ENCODE results near the gene PSMA8.
"Not testable (repeated sequence)": the region's sequence is repeated elsewhere in the genome, so short reads cannot be mapped to it uniquely, and the experiment has no call there.

PSMA8 gene

DNA sequence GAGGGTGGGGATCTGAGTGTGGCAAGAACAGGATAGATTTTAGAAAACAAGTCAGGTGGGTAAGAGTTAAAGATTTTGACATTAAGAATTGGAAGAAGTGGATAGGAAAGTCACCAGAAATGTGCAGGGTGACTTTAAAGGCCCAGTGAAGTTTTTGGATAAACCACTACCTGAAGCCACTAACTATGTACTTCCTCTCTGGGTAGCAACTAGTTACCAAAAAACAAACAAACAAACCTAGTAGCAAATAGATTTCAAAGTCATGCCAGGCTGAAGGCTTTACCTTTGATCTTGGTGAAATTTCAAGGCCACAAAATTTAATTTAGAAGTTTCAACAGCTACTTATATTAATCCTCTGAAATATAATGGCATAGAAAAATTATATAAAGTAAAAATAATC, 42.5 kb downstream of the PSMA8 start:
- DNase-seq (ENCODE audit: low read depth), result no peak

DNA sequence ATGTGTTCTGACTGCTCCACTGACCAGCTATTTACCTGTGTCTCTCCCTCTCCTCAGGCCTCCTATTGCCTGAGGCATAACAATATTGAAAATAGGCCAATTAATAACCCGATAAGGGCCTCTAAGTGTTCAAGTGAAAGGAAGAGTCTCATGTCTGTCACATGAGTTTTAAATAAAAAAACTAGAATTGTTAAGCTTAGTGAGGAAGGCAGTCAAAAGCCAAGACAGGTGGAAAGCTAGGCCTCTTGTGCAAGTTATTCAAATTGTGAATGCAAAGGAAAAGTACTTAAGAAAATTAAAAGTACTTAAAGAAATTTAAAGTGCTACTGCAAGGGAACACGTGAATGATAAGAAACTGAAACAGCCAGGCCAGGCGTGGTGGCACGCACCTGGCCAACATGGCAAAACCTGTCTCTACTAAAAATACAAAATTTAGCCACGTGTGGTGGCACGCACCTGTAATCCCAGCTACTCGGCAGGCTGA, 47.7 kb downstream of the PSMA8 start:
- no peak for DNase-seq (ENCODE audit: low read depth)

DNA sequence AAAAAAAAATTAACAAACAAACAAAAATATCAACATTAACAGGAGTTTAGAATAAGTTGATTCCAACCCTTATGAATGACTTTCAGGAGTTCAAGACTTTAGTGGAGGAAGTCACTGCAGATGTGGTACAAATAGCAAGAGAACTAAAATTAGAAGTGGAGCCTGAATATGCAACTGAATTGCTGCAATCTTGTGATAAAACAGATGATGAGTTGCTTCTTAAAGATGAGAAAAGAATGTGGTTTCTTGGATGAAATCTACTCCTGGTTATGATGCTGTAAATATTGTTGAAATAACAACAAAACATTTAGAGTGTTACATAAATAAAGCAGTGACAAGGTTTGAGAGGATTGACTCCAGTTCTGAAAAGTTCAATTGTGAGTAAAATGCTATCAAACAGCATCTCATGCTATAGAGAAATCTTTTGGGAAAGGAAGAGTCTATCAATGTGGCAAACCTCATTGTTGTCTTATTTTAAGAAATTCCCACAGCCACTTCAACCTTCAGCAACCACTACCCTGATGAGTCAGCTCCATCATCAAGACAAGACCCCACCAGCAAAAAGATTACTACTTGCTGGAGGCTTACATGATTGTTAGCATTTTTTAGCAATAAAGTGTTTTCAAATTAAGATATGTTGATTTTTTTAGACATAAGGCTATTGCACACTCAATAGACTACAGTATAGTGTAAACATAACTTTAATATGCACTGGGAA, 49.9 kb downstream of the PSMA8 start:
- no peak for DNase-seq (ENCODE audit: low read depth)

DNA sequence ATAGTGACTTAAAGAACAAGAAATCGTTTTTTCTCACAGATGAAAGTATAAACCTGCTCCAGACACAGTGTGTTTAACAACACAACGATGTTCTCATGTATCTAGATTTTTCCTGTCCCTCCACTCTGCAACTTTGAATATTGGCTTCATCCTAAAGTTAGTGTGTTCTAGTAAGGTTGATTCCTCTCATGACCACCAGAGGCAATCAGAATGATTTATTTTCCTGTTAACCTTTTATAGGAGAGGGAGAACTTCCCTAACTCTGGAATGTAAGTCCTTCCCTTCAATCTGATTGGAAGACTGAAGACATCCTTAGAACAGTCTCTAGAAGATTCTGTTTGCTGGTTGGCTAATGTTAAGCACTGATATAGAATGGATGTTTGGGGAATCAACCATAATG, 51.6 kb downstream of the PSMA8 start:
- DNase-seq (ENCODE audit: low read depth), result no peak

DNA sequence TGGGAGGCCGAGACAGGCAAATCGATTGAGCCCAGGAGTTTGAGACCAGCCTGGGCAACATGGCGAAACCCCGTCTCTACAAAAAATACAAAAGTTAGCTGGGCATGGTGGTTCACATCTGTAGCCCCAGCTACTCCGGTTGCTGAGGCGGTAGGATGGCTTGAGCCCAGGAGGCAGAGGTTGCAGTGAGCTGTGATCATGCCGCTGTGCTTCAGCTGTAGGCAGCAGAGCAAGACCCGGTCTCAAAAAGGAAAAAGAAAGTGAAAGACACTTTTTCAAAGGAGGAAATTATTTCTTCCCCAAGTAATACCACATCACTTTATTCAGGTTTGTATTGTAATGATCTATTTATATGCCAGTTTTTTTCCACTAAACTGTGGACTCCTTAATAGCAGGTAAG, 56.8 kb downstream of the PSMA8 start:
- DNase-seq (ENCODE audit: low read depth), result peak; percentile 1

DNA sequence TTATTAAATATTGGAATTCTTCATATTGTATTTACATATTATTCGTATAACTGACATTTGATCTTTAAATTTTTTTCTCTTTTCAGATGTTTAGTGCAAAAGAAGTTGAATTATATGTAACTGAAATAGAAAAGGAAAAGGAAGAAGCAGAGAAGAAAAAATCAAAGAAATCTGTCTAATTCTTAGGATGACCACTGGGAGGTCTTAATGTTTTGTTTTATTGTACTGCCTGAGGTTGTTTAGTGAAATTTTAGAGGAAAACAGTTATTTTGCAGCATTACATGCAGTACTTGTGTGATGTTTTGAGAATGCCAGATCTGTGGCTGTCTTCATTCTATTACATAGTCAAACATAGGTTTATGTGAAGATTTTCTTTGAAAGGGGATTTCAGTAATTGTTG, 58.6 kb downstream of the PSMA8 start:
- no peak for DNase-seq (ENCODE audit: low read depth)

DNA sequence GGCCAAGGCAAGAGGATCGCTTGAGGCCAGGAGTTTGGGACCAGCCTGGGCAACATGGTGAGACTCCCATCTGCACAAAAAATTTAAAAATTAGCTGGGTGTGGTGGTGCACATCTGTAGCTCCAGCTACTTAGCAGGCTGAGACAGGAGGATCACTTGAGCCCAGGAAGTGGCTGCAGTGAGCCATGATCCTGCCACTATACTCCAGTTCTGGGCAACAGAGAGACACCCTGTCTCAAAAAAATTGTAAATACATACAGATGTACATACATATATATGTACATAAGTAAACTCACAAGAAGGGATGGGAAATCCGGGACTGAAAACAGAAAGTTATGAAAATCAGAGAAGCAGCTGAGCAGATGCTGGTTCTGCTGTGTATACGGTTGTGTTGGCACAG, 62.9 kb downstream of the PSMA8 start:
- no peak for DNase-seq (ENCODE audit: low read depth)

DNA sequence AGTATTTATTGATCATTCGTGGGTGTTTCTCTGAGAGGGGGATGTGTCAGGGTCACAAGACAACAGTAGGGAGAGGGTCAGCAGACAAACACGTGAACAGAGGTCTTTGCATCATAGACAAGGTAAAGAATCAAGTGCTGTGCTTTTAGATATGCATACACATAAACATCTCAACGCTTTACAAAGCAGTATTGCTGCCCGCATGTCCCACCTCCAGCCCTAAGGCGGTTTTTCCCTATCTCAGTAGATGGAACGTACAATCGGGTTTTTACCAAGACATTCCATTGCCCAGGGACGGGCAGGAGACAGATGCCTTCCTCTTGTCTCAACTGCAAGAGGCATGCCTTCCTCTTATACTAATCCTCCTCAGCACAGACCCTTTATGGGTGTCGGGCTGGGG, 68.3 kb downstream of the PSMA8 start:
- DNase-seq (ENCODE audit: low read depth), result not testable (repeated sequence)

DNA sequence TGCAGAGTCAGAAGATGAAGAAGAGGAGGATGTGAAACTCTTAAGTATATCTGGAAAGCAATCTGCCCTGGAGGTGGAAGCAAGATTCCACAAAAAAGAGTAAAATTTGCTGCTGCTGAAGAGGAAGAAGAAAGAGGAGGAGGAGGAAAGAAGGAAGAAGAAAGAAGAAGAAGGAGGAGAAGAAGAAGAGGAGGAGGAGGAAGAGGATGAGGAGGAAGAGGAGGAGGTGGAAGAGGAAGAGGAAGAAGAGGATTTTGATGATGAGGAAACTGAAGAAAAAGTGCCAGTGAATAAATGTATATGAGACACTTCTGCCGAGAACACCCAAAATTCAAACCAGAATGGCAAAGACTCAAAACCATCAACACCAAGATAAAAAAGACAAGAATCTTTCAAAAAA, 71.6 kb downstream of the PSMA8 start:
- DNase-seq (ENCODE audit: low read depth), result no peak

DNA sequence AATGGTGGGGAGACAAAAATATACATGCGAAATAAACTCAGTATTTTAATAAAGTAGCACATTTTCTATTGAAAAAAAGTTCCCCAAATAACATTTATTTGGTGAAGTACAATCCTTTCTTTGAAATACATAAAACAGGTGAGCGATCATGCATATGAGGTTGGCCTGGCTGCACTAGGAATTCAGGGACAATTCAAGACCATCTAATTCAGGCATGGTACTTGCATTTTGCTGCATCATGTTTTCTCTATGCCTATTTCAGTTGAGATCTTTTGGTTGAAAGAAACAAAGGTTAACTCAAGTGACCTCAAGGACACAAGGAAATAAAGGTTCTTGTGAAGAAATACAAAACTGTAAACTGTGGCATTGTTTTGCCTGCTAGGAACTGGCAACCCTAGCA, 72.8 kb downstream of the PSMA8 start:
- DNase-seq (ENCODE audit: low read depth), result no peak

DNA sequence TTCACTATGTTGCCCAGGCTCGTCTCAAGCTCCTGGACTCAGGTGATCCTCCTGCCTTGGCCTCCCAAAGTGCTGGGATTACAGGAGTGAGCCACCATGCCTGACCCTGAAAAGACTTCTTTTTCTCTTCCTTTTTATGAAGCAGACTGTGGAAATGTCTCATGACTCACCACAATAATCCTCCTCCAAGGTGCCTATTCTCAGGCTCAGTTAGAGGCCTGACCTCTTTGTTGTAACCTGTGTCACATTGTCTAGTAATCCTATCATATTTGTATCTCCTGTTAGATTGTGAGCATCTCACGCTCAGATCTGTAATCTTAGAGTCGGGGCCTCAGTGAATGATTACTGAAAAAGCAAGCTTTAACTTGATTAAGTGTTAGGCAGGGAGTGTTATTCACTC, 74.3 kb downstream of the PSMA8 start:
- DNase-seq (ENCODE audit: low read depth), result no peak

DNA sequence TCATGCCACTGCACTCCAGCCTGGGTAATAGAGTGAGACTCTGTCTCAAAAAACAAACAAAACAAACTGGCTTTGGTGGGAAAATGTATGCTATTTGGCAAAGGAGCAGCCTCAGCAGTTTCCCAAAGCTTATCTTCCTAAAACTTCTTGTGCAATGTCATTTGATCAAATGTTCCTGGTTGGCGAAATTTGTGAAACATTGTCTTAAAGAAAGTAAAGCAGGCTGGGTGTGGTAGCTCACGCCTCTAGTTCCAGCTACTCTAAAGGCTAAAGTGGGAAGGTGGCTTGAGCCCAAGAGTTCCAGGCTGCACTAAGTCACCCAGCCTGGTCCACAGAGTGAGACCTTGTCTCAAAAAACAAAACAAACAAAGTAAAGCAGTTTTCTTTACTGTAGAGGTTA, 75.3 kb downstream of the PSMA8 start:
- DNase-seq (ENCODE audit: low read depth), result no peak

DNA sequence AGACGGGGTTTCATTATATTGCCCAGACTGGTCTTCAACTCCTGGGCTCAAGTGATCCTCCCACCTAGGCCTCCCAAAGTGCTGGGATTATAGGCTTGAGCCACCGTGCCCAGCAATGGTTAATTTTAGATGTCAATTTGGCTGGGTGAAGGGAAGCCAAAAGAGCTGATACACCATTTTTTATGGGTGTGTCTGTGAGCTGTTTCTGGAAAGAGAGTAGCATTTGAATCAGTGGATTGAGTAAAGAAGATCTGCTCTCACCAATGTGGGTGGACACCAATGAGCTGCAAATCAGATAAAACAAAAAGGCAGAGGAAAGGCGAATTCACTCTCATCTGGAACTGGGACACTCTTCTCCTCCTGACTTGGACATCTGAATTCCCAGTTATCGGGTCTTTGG, 76.5 kb downstream of the PSMA8 start:
- DNase-seq (ENCODE audit: low read depth), result no peak

DNA sequence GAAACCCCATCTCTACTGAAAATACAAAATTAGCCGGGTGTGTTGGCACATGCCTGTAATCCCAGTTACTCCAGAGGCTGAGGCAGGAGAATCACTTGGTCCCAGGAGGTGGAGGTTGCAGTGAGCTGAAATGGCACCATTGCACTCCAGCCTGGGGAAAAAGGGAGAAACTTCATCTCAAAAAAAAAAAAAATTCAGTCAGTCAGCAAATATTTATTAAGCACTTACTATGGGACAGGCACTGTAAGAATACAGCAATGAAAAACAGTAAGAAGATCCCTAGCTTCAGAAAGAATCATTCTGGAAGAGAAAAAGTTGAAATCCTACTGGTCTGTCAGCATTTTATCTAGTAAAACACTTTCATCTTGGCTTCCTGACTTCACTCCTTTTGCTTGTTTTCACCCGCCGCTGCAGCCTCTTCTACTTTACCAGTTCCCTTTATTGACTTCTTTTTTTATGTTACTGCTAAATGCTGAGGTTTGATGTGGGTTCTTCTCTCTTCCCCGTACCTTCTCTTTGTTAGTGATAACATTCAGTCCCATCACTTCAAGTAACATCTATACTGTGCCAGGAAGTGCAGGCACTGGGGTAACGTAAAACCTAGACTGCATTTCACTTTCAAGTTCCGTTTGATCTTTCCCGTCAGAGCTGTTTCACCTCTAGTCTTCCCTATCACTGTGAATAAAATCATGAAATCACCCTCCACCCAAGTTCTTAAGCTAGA, 81.7 kb downstream of the PSMA8 start:
- no peak for DNase-seq (ENCODE audit: low read depth)

DNA sequence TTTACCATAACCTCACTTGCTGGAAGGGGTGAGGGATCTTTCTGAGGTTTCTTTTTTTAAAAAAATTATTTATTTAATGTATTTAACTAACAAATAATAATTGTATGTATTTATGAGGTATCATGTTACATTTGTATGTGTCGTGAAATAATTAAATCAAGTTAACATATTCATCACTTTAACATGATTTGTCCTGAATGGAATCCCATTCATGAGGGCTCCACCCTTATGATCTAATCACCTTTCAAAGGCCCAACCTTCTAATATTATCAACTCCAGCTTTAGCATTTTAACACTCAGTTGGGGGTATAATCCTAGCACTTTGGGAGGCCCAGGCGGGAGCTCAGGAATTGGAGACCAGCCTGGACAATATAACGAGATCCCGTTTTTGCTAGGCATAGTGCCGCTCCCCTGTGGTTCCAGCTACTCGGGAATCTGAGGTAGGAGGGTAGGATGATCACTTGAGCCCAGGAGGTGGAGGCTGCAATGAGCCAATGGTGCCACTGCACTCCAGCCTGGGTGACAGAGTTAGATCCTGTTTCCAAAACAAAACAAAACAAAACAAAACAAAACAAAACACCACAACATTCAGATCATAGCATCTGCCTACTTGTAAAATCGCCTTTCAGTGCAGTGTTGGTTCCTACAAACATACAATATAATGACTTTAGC, 91.5 kb downstream of the PSMA8 start:
- DNase-seq (ENCODE audit: low read depth), result no peak

DNA sequence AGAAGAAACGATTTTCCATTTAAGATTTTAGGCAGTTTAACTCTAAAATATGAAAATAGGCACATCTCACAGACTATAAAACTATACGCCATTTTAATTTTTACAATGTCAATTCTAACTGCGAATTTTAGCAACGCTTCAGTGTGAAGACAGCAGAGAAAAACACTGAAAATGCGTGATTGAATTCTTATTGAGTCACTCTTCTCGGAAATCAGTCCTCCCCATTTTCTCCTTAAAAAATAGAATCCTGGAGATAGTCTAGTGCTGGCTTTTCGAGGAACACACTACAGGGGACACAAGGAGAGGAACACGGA, 92.2 kb downstream of the PSMA8 start:
- DNase-seq (ENCODE audit: low read depth), result no peak

DNA sequence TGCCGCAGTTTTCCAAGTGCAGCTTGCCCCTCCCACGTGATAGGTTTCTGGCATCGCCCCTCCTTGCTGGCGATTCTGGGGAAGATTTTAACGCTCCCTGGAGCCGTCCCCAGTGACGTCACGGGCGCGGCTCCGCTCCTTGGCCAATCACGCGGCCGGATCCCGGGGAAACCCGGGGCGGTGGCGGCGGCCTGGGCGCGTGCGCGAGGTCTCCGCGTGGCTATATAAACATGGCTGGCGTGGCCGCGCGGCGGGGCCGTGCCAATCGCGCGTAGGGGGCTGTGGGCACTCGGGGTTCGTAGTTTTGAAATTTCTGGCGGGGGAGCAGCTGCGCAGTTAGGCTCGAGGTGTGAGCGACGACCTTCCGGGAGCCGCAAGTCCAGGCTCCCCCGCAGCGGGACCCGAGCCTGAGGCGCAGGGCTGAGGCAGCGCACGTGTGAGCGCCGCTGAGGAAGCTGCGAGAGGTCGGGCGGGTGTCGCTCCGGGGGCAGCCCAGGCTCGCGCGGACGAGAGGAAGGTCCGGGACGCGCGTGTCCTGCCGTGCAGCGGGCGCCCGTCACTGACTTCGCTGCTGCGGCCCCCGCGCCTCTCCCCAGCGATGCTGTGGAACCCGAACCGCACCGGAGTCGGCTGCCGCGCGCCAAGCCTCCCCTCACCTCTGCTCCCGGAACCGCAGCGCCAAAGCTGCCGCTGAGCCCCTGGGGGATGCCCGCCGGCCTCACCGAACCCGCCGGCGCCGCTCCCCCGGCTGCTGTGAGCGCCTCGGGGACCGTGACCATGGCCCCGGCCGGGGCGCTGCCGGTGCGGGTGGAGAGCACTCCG, 92.8 kb downstream of the PSMA8 start, which contains the start of gene TAF4B:
Gene TAF4B, plus strand, starts transcription at position 217 of the 822 bp plus-strand sequence. Its CDS starts 489 bp downstream, at position 706.
- DNase-seq (ENCODE audit: low read depth), result peak; percentile 89

DNA sequence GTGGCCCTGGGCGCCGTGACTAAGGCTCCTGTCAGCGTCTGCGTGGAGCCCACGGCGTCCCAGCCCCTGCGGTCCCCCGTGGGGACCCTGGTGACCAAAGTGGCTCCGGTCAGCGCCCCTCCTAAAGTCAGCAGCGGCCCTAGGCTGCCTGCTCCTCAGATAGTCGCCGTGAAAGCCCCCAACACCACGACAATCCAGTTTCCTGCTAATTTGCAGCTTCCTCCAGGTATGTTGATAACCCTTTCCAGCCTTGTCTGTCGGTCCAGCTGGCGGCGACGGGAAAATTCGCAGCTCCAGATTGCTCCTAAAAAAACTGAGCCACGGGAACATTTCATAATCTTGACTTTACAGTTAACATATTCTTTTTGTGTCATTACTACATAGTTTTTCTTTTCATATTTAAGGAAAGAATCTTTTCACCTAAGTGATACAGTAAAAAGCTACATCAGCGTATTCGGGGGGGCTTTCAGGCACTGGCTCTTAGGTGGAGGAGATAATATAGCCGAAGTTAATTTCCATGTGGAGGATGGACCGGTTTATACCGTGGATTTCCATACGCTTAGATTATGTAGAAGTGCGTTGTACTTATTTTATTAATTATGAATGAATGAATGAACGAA, 93.5 kb downstream of the PSMA8 start:
- no peak for DNase-seq (ENCODE audit: low read depth)

DNA sequence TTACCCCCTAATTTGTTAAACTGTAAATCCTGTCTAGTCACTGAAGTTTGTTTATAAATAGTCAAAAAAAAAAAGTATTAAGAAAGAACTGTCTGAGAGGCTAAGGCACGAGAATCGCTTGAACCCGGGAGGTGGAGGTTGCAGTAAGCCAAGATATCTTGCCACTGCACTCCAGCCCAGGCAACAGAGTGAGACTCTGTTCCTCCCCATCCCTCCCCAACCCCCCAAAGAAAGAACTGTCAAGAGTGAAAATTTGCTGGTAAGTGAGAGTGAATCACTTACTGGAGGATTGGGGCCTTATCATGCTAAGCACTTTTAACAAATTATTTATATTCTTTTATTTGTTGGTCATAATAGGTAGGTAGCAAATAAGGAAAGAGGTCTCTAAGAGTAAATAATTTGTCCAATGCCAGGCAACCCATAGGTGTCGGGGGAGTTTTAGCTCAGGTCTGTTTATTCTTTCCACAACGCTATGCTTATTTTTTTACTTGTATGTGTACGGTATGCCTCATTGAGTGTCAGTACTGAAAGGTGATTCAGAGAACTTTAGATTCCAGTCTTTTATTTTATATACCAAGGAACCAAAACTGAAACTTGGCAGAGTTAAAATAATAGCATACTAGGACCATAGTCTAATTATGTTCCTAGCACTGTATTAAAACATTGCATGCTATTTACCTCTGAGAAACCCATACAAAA, 95.0 kb downstream of the PSMA8 start:
- no peak for DNase-seq (ENCODE audit: low read depth)

DNA sequence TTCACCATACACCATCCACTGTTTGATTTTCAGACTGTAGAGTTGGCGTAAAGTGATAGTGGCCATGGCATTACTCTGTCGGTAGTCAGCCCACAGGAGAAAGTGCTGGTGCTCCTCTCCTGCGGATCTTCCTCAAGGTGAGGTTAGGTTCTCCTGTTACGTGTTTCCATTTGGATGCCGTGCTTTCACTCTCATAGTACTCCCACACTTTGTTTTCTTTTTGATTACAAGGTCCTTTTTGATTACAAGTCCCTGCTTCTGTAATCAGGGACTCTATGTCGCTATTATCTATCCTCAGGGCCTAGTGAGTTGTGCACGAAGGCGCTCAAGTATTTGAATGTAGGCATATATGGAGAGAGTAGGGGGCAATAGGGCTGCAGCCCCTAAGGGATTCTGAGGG, 96.8 kb downstream of the PSMA8 start:
- no peak for DNase-seq (ENCODE audit: low read depth)

DNA sequence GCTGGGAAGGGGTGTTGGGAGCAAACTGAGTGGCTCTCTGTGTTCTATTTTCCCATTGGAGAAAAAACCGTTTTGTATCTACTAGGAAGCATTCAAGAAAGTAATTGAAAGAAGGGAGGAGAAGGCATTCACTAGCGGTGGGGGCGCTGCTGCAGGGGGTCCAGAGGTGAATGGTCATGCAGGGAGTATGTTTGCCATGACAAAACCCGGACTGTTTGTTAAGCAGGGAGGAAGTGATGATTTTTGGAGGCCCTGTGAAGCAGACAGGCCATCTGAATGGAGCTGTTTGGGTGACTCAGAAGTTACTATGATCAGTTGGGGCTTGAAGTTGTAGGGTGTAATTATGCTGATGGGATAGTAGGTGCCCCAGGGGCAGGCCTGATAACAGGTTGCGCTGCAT, 99.5 kb downstream of the PSMA8 start:
- no peak for DNase-seq (ENCODE audit: low read depth)

Measured in stimulated activated CD8-positive, alpha-beta memory T cell treated with anti-CD3 and anti-CD28 coated beads, Interleukin-4, amount 100 ng/mL, for 24 hours (primary cell).